Mucosa of rectum (tissue), 2 donors: Measurements from ENCODE around the gene TMEM18.

Source experiments
- H3K27ac ChIP-seq, 2 donors: one replicate each; pipeline ENCODE4 v1.7.0; 2013; ENCODE audit warnings: inconsistent platforms in 2 of 2, low read depth in 2 of 2, low read length in 2 of 2
- H3K27me3 ChIP-seq, 2 donors: one replicate each; pipeline ENCODE4 v1.7.0; 2013; ENCODE audit warnings: low read length in 2 of 2; ENCODE audit not compliant: control insufficient read depth in 2 of 2, insufficient read depth in 2 of 2
- H3K36me3 ChIP-seq, 2 donors: one replicate each; pipeline ENCODE4 v1.7.0; 2013; ENCODE audit warnings: low read length in 2 of 2; ENCODE audit not compliant: control insufficient read depth in 2 of 2, insufficient read depth in 2 of 2
- H3K4me1 ChIP-seq, 2 donors: one replicate each; pipeline ENCODE4 v1.7.0; 2013; ENCODE audit warnings: low read length in 2 of 2, mild to moderate bottlenecking in 1 of 2; ENCODE audit not compliant: control insufficient read depth in 2 of 2, insufficient read depth in 2 of 2
- H3K4me3 ChIP-seq, 2 donors: one replicate each; pipeline ENCODE4 v1.7.0; 2013; ENCODE audit warnings: low read length in 2 of 2
- H3K9ac ChIP-seq, 2 donors: one replicate each; pipeline ENCODE4 v1.7.0; 2013; ENCODE audit warnings: low read length in 2 of 2, low read depth in 1 of 2, mild to moderate bottlenecking in 1 of 2
- H3K9me3 ChIP-seq, 2 donors: one replicate each; pipeline ENCODE4 v1.7.0; 2013; ENCODE audit warnings: low read length in 2 of 2; ENCODE audit not compliant: control insufficient read depth in 2 of 2
- donor health status: healthy.
- donor health status: Normal muscosa, but diverticular disease.

TMEM18 gene

GRCh38 chr2:628651-629050, 48.6 kb downstream of the TMEM18 start:
- Histone ChIP-seq H3K27ac (no peak overlapping the region), H3K27me3 (no peaks in the 10 kb centered on the region)

GRCh38 chr2:627926-628560, 49.2 kb downstream of the TMEM18 start:
- no peaks in the 10 kb centered on the region for H3K9me3 ChIP-seq
- H3K36me3 ChIP-seq = no peaks in the 10 kb centered on the region
- H3K4me1 ChIP-seq = no peaks in the 10 kb centered on the region
- no peak overlapping the region for H3K4me3 ChIP-seq
- no peaks in the 10 kb centered on the region for H3K27me3 ChIP-seq
- no peak overlapping the region for H3K9ac ChIP-seq
- no peak overlapping the region for H3K27ac ChIP-seq

More at GRCh38 chr2:628651-629050, 48.6 kb downstream of the TMEM18 start:
- H3K9ac ChIP-seq = no peak overlapping the region
- no peak overlapping the region for H3K4me3 ChIP-seq
- H3K36me3 ChIP-seq = no peaks in the 10 kb centered on the region
- H3K4me1 ChIP-seq = no peaks in the 10 kb centered on the region
- H3K9me3 ChIP-seq = no peaks in the 10 kb centered on the region

- Histone ChIP-seq H3K4me3 (no peak overlapping the region), H3K9me3 (no peaks in the 10 kb centered on the region), H3K9ac (no peak overlapping the region), H3K27ac (no peak overlapping the region), H3K36me3 (no peaks in the 10 kb centered on the region), H3K27me3 (no peaks in the 10 kb centered on the region), H3K4me1 (no peaks in the 10 kb centered on the region)
Observed at GRCh38 chr2:627340-627709, 49.9 kb downstream of the TMEM18 start.

- Histone ChIP-seq H3K27ac (no peak overlapping the region), H3K9ac (no peak overlapping the region), H3K4me3 (no peak overlapping the region), H3K4me1 (no peaks in the 10 kb centered on the region), H3K36me3 (no peaks in the 10 kb centered on the region), H3K27me3 (no peaks in the 10 kb centered on the region), H3K9me3 (no peaks in the 10 kb centered on the region)
Observed at GRCh38 chr2:626491-627339, 50.5 kb downstream of the TMEM18 start.

- H3K27ac ChIP-seq = no peak overlapping the region
- H3K9me3 ChIP-seq = no peaks in the 10 kb centered on the region
- H3K4me3 ChIP-seq = no peak overlapping the region
Observed at GRCh38 chr2:625415-626333, 51.5 kb downstream of the TMEM18 start.

GRCh38 chr2:624551-625347, 52.5 kb downstream of the TMEM18 start:
- H3K9ac ChIP-seq = no peak overlapping the region
- no peaks in the 10 kb centered on the region for H3K4me1 ChIP-seq
- H3K4me3 ChIP-seq = no peak overlapping the region
- H3K36me3 ChIP-seq = no peaks in the 10 kb centered on the region
- H3K27me3 ChIP-seq = no peaks in the 10 kb centered on the region
- H3K27ac ChIP-seq = no peak overlapping the region
- no peaks in the 10 kb centered on the region for H3K9me3 ChIP-seq

More at GRCh38 chr2:625415-626333, 51.5 kb downstream of the TMEM18 start:
- H3K4me1 ChIP-seq = no peaks in the 10 kb centered on the region
- no peaks in the 10 kb centered on the region for H3K27me3 ChIP-seq
- H3K9ac ChIP-seq = no peak overlapping the region
- H3K36me3 ChIP-seq = no peaks in the 10 kb centered on the region

- no peak overlapping the region for H3K9ac ChIP-seq
- H3K36me3 ChIP-seq = no peaks in the 10 kb centered on the region
- H3K9me3 ChIP-seq = no peaks in the 10 kb centered on the region
Observed at GRCh38 chr2:624096-624495, 53.1 kb downstream of the TMEM18 start.

GRCh38 chr2:623130-623922, 53.9 kb downstream of the TMEM18 start:
- H3K36me3 ChIP-seq = no peaks in the 10 kb centered on the region
- H3K4me3 ChIP-seq = no peak overlapping the region
- no peaks in the 10 kb centered on the region for H3K27me3 ChIP-seq
- H3K4me1 ChIP-seq = no peaks in the 10 kb centered on the region
- no peaks in the 10 kb centered on the region for H3K9me3 ChIP-seq
- no peak overlapping the region for H3K27ac ChIP-seq
- H3K9ac ChIP-seq = no peak overlapping the region

More at GRCh38 chr2:624096-624495, 53.1 kb downstream of the TMEM18 start:
- H3K4me1 ChIP-seq = no peaks in the 10 kb centered on the region
- H3K27me3 ChIP-seq = no peaks in the 10 kb centered on the region
- H3K27ac ChIP-seq = no peak overlapping the region
- no peak overlapping the region for H3K4me3 ChIP-seq

- Histone ChIP-seq H3K27me3 (no peaks in the 10 kb centered on the region), H3K4me3 (no peak overlapping the region), H3K36me3 (no peaks in the 10 kb centered on the region), H3K9ac (no peak overlapping the region), H3K4me1 (no peaks in the 10 kb centered on the region), H3K27ac (no peak overlapping the region), H3K9me3 (no peaks in the 10 kb centered on the region)
Observed at GRCh38 chr2:622357-622756, 54.8 kb downstream of the TMEM18 start.
